PFSK-1 (cell line): Measurements from ENCODE around the gene PLXNA1.

Experiments used
- POLR2AphosphoS5 ChIP-seq: IDR thresholded peaks from 2 replicates; pipeline ENCODE4 v1.6.1; 2012; ENCODE audit warnings: low read depth, mild to moderate bottlenecking, control low read depth, low read length, moderate library complexity
- REST ChIP-seq, 2 experiments: IDR thresholded peaks; 2 replicates each; pipeline versions ENCODE4 v1.6.1 to v1.8.0; 2011 to 2012; ENCODE audit warnings: low read depth in 2 of 2, low read length in 2 of 2, control low read depth in 1 of 2, inconsistent platforms in 1 of 2, mild to moderate bottlenecking in 1 of 2, moderate library complexity in 1 of 2; ENCODE audit not compliant: insufficient read depth in 1 of 2
- SIN3A ChIP-seq: IDR thresholded peaks from 2 replicates; pipeline ENCODE4 v1.6.1; 2012; ENCODE audit warnings: mild to moderate bottlenecking, low read length, moderate library complexity, borderline replicate concordance; ENCODE audit not compliant: insufficient read depth
- TAF1 ChIP-seq: IDR thresholded peaks from 2 replicates; pipeline ENCODE4 v1.6.1; 2012; ENCODE audit warnings: low read length, control low read depth, borderline replicate concordance; ENCODE audit not compliant: insufficient read depth

- TF ChIP-seq REST (IDR thresholded peaks at IDR 0.05; ENCODE audit: insufficient read depth in 1 of 2, low read depth in 2 of 2, low read length in 2 of 2) (no peak), POLR2AphosphoS5 (no peak), TAF1 (no peak), SIN3A (no peak)
Observed at GRCh38 chr3:126952261-126952982, 30.5 kb upstream of the PLXNA1 start.
